HG02840 (cell line): ENCODE measurements around the gene PRKAR1B.
"Not testable (repeated sequence)": the region's sequence is repeated elsewhere in the genome, so short reads cannot be mapped to it uniquely, and the experiment has no call there.

Experiments
- ATAC-seq: cut with Tn5 transposase; IDR thresholded peaks from one replicate; pipeline ENCODE4 v1.9.1; 2021; ENCODE audit warnings: mild to moderate bottlenecking, moderate library complexity, moderate number of reproducible peaks; ENCODE audit not compliant: unreplicated experiment, low FRiP score

PRKAR1B gene

DNA sequence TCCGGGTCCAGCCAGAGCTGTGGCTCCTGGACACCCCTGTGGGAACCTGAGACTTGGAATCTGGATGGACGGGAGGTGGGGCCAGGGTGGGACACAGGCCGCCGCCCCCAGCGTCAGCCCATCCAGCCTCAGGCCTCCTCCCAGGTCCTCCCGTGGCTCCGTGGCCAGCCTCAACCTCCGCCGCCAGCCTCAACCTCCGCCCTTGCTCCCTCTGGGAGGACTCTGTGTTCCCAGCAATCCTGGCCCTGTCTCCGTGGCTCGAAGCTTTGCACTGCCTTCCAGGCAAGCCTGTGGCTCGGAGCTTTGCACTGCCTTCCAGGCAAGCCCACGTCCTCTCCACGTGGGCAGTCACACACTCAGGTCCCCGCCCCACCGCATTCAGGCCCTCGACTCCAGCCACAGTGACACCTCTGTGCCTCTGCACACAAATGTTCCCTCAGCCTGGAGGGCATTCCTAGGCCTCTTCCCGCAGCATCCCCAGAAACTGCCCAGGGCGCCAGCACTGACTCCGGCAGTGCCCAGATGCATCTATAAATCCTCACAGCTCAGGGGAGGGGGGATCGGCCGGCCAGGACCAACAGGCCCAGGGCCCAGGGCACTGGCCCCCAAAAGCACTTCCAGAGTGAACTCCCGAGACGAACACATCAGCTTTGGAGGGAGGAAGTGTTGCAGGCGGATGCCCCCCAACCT lies 162.8 kb downstream of the PRKAR1B start:
- ATAC-seq = no peak

DNA sequence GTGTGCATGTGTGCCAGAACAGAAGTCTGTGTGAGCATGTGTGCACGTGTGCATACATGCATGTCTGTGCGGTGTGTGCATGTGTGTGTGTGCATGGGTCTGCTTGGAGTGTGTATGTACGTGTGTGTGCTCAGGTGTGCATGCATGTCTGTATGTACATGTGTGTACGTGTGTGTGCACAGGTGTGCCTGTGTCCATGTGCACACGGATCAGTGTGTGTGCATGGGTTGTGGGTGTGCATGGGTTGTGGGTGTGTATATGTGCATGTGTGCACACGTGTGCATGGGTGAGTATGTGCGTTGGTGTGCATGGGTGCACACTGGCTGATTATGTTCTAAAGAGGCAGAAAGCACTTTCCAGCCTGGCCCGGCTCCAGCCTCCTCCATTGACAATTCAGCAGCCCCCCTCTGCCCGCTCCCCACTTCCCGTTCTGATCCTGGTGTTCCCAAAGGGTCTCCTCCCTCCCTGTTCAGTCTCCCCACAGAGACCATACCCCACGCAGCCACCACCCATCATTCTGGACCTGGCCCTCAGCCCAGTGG lies 163.4 kb downstream of the PRKAR1B start:
- no peak for ATAC-seq

DNA sequence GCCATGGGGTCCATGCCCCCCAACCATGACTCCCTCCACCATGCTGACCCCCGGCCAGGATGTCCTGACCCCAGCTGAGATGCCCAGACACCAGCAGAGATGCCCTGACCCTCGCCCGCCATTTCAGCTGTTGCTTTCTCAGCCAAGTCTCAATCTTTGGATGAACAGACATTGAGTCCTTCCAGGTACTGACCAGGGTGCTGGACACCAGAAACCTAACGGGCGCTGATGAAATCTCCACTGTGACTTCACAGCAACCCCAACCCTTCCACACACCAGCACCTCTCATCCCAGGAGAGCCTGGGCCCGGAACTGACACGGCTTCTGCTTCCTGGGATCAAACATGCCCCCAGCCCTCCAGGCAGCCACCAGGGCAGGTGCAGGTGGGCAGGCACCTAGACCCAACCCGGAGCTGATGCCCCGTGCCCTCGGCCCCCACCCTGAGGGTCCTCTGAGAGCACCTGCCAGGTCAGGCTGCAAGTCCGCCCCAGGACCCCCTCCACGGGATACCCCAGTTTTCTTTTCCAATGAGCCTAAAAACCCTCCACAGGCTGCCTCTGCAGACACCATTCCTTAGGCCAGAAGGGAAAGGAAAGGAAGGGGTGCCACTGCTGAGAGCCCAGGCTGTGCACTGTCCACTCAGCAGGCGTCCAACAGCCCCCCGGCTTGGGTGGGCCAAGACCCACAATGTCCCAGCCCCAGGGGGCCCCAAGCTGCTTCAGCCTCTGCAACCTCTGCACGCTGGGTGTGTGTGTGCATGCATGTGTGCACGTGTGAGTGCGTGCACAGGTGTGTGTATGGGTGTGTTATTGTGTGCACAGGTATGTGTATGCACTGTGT lies 164.1 kb downstream of the PRKAR1B start:
- ATAC-seq = no peak

DNA sequence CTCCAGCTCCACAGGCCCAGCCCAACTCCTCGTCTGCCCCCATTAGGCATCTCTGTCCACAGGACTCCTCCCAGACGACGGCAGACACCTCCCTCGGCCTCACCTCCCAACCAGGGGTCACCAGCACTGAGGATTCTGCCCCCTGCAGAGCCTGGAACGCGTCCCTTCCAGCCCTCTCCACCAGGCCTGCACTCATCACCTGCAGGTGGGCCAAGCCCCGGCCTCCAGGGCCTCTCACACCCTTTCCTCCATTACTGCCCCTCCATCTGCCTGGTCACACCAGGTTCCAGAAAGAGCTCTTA lies 164.8 kb downstream of the PRKAR1B start:
- ATAC-seq = no peak

DNA sequence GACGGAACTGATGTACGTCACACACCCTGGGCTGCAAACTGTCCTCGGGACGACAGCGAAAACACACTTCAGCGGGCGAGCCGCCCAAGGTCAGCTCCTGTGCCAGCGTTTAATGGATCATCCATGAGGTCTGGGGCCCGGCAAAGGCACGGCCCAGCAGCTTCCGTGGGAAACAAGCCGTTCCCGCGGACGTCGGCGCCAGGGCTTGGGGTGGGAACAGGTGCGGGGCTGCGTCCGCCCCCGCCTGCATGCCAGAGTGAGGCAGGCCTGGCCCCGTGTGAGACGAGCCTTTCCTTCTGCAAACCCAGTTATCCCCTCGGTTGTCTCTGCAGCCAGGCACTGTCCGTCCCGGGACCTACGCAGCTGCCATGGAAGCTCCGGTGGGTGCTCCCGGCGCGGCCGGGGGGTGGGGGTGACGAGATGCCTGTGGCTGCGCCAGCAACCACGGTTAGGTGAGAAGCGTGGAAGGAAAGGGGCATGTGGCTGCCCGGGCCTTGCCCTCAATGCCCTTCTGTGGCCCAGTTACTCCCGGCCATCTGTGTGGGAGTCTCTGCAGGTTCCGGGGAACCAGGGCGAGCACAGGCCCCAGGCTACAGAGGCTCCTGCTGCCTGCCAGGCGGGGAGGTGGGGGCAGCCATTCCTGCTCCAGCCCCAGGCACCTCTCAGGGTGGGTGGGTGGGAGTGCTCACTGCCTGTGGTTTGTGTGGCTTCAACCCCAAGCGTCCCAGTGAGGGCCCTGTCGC lies 165.3 kb downstream of the PRKAR1B start:
- no peak for ATAC-seq

DNA sequence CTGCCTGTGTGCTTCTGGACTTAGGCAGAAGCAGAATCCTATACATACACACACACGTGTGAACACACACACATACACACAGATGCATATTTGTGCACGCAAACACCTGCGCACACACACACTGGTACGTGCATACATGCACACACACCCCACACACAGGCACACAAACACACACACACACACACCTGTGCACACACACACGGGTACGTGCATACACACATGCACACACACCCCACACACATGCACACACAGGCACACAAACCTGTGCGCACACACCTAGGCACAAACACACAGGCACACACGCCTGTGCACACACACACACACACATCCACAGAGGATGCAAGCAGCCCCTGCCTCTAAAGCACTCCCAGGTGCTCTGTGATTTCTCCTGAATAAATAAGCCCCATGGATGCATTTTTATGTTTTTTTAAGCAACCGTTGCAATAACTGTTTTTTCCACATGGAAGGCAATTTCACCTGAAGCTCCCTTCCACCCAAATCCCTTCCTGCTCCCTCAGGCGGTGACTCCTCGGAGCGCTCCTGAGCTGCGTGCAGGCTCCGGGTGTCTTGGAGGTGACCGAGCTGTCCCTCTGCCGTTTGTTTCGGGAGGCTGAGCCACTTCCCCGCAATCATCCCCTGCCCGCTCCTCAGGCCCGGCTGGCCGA lies 166.0 kb downstream of the PRKAR1B start:
- no peak for ATAC-seq

DNA sequence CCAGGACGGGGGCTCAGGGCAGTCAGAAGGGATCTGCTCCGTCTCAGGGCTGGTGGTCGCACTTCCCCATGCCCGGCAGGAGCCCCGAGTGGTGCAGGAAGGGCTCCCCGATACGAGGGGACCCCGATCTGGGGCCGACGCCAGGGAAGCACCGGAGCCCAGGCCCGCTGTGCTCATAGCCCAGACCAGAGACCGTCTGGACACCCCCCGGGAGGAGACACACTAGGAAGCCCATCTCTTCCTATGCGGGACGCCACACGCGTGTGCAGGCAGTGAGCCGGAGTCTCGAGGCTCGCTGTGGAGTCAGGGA lies 167.7 kb downstream of the PRKAR1B start:
- no peak for ATAC-seq

DNA sequence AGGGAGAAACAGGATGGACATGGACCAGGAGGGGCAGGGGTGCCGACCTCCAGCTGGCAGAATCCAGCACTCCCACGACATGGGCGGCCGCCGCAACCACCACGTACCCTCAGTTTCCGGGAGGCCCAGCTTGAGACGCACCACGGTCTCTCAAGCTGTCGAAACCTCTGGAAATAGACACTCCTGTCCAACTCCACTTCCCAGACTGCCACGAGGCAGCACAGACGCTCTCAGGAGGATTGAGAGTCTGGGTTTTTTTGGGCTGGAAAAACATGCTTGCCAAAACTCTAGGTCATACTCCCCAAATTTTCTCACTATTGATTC lies 169.6 kb downstream of the PRKAR1B start:
- no peak for ATAC-seq

DNA sequence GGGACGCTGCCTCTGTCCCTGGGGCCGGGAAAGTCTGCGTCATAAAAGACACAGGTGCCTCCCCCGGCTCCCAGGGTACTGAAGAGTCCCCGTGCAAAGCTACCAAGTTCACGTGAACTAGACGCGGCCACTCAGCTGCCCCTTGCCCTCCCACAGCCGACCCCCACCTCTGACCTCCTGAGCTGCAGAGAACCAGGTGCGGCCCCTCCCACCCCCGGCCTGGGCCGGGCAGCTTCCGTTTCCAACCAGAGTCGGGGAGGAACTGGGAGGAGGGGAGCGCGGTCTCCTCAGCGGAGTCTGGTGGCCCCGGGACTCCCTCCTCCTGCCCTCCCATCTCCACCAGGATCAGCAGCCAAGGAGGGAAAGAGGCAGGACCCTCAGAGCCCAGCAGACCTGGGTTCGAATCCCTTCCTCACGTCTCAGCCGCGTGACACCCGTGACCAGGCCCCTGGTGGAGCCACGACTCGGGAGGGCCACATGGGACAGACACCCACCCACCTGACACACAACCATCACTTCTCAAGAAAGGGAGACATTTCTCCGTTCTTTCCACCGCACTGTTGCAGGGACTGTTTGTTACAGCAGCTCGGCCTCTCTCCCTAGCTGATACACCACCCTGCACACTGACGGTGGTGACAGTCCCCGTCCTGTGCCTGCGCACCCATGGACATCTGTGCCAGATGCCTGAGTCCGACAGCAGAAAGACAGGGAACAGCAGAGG lies 170.1 kb downstream of the PRKAR1B start:
- no peak for ATAC-seq

DNA sequence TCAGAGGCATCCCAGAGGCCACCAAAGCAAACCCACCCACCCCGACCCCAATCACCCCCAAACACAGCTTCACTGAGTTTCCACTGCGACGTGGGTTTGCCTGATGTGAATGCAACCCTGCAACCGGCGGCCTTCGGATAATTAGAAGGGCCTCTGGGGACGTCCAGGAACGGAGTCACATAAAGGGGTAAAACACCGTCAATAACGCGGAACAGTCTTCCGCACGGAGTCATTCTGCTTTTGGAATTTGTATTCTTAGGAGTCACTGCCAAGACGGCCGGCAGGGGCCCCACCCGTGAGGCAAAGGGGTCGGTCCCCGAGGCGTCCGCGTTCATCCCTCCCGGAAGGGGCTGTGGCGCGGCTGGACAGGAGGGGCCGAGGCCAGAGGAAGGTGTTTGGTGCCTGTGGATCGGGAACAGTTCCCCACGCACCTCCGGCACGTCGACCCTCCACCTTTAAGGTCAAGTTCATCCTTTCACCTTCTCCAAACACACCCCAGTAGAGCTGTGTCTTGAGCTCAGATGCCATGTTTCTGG lies 170.7 kb downstream of the PRKAR1B start:
- no peak for ATAC-seq

DNA sequence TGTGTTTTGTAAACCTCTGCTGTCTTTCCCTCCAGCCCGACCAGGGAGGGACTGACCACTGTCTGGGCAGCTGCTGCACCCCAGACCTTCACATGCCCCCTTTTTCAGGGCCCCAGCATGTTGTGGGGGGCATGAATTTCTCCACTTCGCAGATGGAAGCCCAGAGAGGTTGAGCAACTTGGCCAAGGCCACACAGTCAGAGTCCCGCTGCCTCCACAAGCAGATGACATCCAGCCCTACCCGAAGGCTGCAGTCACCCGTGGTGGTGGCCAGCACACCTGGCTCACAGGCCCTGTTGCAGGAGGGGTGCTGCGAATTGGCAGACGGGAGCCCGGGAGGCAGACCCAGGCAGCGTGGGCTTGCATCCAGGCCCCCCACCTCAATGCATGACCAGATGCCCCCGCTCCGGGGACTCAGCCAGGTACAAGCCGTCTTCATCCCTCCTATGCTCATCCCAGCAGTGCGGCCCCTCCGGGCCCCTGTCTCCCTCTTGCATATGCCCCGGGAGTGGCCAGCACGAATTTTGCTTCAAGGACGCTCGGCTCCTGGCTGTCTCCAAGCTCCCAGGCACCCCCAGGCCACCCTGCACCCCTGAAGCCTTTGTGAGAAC lies 171.4 kb downstream of the PRKAR1B start:
- ATAC-seq = no peak

DNA sequence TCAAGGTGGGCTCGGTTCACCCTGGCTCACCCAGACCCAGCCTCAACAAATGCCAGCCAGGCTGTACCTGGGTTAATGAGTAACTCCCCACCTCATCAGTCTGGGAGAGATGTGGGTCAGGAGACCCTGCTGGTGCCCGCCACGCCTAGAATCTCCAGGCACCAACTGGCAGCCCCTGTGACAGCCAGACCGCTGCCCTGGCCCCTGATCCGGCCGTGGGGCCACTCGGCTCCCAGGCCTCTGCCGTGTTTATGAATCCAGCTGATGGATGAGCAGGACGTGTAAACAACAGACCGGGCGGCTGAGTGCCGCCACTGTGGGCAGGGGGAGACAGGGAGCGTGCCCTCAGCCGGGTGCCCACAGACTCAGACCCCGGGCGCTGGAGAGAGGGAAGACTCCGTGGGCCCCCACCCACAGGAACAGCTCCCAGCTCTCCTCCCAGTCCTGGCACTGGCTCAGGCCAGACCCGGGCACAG lies 173.4 kb downstream of the PRKAR1B start:
- ATAC-seq = no peak

DNA sequence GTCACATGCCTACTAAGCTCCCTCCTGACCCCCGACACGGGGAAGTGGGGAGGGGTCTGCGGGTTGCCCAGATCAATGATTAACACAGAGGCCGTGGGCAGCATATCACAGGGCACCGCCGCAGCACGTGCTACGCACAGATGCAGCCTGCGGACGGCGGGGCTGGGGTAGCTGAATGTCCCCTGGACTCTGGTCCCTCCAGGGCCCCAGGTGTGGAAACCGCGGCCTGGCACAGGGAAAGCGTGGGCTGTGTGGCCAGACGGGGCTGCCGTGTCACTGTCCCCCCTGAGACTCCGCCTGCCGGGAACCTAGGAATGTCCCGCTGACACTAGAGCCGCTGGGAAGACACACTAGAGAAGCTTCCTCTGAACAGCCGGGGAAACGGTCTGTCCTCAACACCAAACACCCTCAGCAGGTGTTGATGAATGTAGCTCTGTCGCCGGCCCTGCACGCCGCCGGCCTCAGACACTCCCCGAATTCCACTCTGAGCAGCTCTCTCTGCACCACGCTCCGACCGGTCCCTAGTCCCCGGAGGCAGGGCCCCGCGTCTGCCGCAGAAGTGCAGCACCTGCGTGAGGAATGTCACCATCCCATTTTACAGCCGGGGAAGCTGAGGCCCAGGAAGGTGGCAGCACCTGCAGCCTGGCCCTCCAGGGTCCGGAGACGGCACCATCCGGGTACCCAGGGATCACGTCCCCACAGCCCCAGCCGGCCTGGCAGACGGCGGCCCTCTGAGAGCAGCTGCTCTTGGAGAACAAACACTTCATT lies 174.0 kb downstream of the PRKAR1B start:
- no peak for ATAC-seq

DNA sequence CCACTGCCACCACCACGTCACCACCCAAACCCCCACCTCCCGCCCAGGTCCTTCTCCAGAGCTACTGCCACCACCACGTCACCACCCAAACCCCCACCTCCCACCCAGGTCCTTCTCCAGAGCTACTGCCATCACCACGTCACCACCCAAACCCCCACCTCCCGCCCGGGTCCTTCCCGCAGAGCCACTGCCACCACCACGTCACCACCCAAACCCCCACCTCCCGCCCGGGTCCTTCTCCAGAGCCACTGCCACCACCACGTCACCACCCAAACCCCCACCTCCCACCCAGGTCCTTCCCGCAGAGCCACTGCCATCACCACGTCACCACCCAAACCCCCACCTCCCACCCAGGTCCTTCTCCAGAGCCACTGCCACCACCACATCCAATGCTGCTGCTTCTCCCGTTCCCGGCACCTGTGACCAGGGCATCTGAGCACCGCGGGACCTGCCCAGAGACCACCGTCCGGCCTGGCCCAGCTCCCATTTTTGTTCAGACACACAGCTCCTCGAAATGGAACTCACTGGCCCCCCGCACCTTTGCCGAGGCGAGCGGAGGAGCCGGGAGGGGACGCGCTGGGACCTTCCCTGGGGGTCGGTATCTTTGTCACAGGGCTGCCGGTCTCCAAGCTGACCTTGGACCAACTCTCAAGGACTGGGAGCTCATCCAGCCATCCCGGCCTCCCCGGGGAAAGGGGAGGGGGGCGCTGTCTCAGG lies 174.8 kb downstream of the PRKAR1B start:
- not testable (repeated sequence) for ATAC-seq

DNA sequence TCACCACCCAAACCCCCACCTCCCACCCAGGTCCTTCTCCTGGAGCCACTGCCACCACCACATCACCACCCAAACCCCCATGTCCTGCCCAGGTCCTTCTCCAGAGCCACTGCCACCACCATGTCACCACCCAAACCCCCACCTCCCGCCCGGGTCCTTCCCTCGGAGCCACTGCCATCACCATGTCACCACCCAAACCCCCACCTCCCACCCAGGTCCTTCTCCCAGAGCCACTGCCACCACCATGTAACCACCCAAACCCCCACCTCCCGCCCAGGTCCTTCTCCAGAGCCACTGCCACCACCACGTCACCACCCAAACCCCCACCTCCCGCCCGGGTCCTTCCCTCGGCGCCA lies 175.5 kb downstream of the PRKAR1B start:
- ATAC-seq = not testable (repeated sequence)

DNA sequence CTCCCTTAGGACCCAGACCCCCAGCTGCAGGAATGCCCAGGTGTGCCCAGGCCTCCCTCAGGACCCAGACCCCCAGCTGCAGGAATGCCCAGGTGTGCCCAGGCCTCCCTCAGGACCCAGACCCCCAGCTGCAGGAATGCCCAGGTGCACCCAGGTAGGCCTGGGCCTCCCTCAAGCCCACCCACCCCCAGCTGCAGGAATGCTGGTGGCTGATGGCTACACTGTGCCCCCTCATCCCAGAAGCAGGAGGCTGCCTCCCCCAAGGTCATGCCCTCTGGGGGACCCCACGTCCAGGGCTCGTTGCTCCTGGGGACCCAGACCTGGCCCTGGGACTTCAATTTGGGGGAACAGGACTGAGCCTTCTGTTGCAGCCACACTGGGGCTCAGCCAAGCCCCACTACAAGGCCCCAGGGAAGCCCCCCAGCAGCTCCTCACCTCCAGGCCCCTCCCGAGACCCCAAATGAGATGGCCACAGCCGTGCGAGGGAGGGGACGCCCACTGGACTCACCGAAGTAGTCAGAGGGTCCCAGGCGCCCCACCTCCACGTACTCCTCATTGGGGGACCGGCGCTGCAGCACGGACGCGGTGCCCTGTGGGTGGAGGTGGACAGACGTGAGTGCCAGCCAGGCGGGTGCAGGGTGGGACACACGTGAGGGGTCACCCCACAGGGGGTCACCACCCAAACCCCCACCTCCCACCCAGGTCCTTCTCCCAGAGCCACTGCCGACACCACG lies 176.0 kb downstream of the PRKAR1B start:
- no peak for ATAC-seq

DNA sequence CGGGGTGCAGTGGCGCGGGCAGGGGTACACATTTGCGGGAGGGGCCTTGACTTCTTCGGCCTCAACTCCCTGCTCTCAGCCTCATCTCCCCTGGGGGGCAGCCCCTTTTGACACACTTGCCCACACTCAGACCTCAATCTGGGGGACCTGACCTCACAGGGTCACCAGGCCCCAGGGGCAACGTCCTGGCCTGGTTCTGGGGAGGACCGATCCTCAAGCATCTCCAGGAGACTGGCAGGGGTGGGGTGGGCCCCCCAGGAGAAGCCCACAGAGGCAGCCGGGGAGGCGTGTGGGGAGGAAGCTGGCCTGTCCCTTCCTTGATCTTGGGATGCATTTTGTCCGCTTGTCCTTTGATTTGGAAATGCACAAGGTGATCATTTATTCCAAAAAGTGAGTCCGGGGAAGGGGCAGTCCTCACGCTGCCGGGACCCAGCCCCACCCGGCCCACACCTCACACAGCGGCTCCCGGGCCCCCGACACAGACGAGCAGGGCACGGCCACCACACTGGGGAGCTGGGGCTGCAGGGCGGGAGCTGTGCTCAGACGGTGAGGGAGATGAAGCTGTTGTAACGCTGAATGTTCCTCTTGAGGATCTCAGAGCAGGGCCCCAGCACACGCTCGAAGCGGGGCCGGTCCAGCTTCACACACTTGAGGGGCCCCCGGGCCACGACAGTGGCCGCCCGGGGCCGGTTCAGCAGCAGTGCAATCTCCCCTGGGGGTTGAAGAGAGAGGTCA lies 177.0 kb downstream of the PRKAR1B start:
- no peak for ATAC-seq
